OCI-LY1 (cell line): ENCODE data around the gene GOLGA3.

ENCODE experiments used
- H2AFZ ChIP-seq: fragments of 200-600 bp; sonication (generic), shearing (Covaris generic); 2 replicates; pipeline ENCODE4 v1.6.0; 2014; ENCODE audit warnings: antibody characterized with exemption, mild to moderate bottlenecking, low read length
- H3F3A ChIP-seq: fragments of 200-600 bp; sonication (generic), shearing (Covaris generic); 2 replicates; pipeline ENCODE4 v1.6.0; 2014; ENCODE audit warnings: mild to moderate bottlenecking, antibody characterized with exemption, low read length, moderate library complexity; ENCODE audit not compliant: insufficient read depth
- H3K27ac ChIP-seq: fragments of 200-600 bp; sonication (generic); 2 replicates; pipeline ENCODE4 v1.5.1; 2014; ENCODE audit warnings: low read length, mixed run types, mild to moderate bottlenecking, low read depth; ENCODE audit not compliant: poor library complexity, severe bottlenecking
- H3K27me3 ChIP-seq: fragments of 200-600 bp; sonication (generic); 2 replicates; pipeline ENCODE4 v1.6.0; 2014; ENCODE audit warnings: antibody characterized with exemption, mild to moderate bottlenecking, low read length, moderate library complexity; ENCODE audit not compliant: insufficient read depth
- H3K36me3 ChIP-seq: fragments of 200-600 bp; sonication (generic); 2 replicates; pipeline ENCODE4 v1.6.1; 2014; ENCODE audit warnings: mild to moderate bottlenecking, antibody characterized with exemption, low read length, moderate library complexity, mixed read lengths; ENCODE audit not compliant: insufficient read depth
- H3K4me1 ChIP-seq: fragments of 200-600 bp; sonication (generic); 2 replicates; pipeline ENCODE4 v1.5.1; 2014; ENCODE audit warnings: mild to moderate bottlenecking, low read length, moderate library complexity; ENCODE audit not compliant: insufficient read depth, severe bottlenecking
- H3K4me2 ChIP-seq: fragments of 200-600 bp; sonication (generic), shearing (Covaris generic); 2 replicates; pipeline ENCODE4 v1.6.1; 2014; ENCODE audit warnings: low read length
- H3K4me3 ChIP-seq: fragments of 200-600 bp; sonication (generic); 2 replicates; pipeline ENCODE4 v1.5.1; 2014; ENCODE audit warnings: low read length, low read depth, mild to moderate bottlenecking, mixed read lengths; ENCODE audit not compliant: poor library complexity, severe bottlenecking
- H3K79me2 ChIP-seq: fragments of 200-600 bp; shearing (Covaris generic); 2 replicates; pipeline ENCODE4 v1.6.1; 2016; ENCODE audit warnings: mixed run types, low read length, mixed read lengths; ENCODE audit not compliant: insufficient read depth
- H3K9ac ChIP-seq: fragments of 200-600 bp; sonication (generic), shearing (Covaris generic); 2 replicates; pipeline ENCODE4 v1.6.1; 2014; ENCODE audit warnings: mild to moderate bottlenecking, low read length, mixed read lengths
- H3K9me2 ChIP-seq: fragments of 200-600 bp; sonication (generic), shearing (Covaris generic); 2 replicates; pipeline ENCODE4 v1.6.1; 2014; ENCODE audit warnings: low read depth, mild to moderate bottlenecking, low read length, mixed read lengths
- H3K9me3 ChIP-seq: fragments of 200-600 bp; shearing (Covaris generic); 2 replicates; pipeline ENCODE4 v1.6.1; 2014; ENCODE audit warnings: low read length, mixed read lengths
- H4K20me1 ChIP-seq: fragments of 200-600 bp; sonication (generic), shearing (Covaris generic); 2 replicates; pipeline ENCODE4 v1.6.0; 2016; ENCODE audit warnings: mild to moderate bottlenecking, low read length; ENCODE audit not compliant: insufficient read depth
- CTCF ChIP-seq: fragments of 200-600 bp; sonication (generic), shearing (Covaris generic); IDR thresholded peaks from 2 replicates; pipeline ENCODE4 v1.5.1; 2017; ENCODE audit warnings: mild to moderate bottlenecking, antibody characterized with exemption, low read length, moderate library complexity, mixed read lengths
- EZH2 ChIP-seq: fragments of 200-600 bp; sonication (generic), shearing (Covaris generic); IDR thresholded peaks from 2 replicates; pipeline ENCODE4 v1.8.0; 2017; ENCODE audit warnings: borderline replicate concordance, mixed run types, mild to moderate bottlenecking, antibody characterized with exemption, low read length, moderate library complexity, mixed read lengths

The GOLGA3 gene

GRCh38 chr12:132839558-132840235 lies 11.0 kb upstream of the GOLGA3 start:
- Histone ChIP-seq H3K9ac (no peak overlapping the region), H4K20me1 (no peaks in the 10 kb centered on the region), H3F3A (no peaks in the 10 kb centered on the region), H3K4me2 (no peak overlapping the region), H3K9me2 (no peaks in the 10 kb centered on the region), H3K4me1 (no peaks in the 10 kb centered on the region), H3K27ac (no peak overlapping the region), H2AFZ (no peak overlapping the region), H3K4me3 (no peak overlapping the region), H3K36me3 (peaks cover 45% of the 10 kb centered on the region), H3K9me3 (no peaks in the 10 kb centered on the region), H3K79me2 (no peaks in the 10 kb centered on the region), H3K27me3 (no peaks in the 10 kb centered on the region)
- TF ChIP-seq CTCF (no peak), EZH2 (no peak)

- H3K4me1 ChIP-seq: no peaks in the 10 kb centered on the region
- H4K20me1 ChIP-seq: no peaks in the 10 kb centered on the region
- H3K36me3 ChIP-seq: peaks cover 45% of the 10 kb centered on the region
- no peaks in the 10 kb centered on the region for H3K27me3 ChIP-seq
- no peaks in the 10 kb centered on the region for H3K9me3 ChIP-seq
- no peak overlapping the region for H3K9ac ChIP-seq
- H3K79me2 ChIP-seq: no peaks in the 10 kb centered on the region
- H3K27ac ChIP-seq: no peak overlapping the region
- no peak overlapping the region for H3K4me2 ChIP-seq
- H3K9me2 ChIP-seq: no peaks in the 10 kb centered on the region
- H2AFZ ChIP-seq: no peak overlapping the region
- H3F3A ChIP-seq: no peaks in the 10 kb centered on the region
- no peak for TF ChIP-seq EZH2
- no peak for TF ChIP-seq CTCF
- H3K4me3 ChIP-seq: no peak overlapping the region
Observed at GRCh38 chr12:132838410-132839080, 9.9 kb upstream of the GOLGA3 start.

GRCh38 chr12:132837693-132838409 lies 9.2 kb upstream of the GOLGA3 start:
- no peaks in the 10 kb centered on the region for H3F3A ChIP-seq
- no peaks in the 10 kb centered on the region for H3K27me3 ChIP-seq
- no peak overlapping the region for H3K4me2 ChIP-seq
- no peak for TF ChIP-seq CTCF
- no peak for TF ChIP-seq EZH2
- no peak overlapping the region for H3K4me3 ChIP-seq
- H3K79me2 ChIP-seq: no peaks in the 10 kb centered on the region
- no peaks in the 10 kb centered on the region for H4K20me1 ChIP-seq
- no peak overlapping the region for H3K27ac ChIP-seq
- no peaks in the 10 kb centered on the region for H3K9me2 ChIP-seq
- H3K9ac ChIP-seq: no peak overlapping the region
- H3K9me3 ChIP-seq: no peaks in the 10 kb centered on the region
- H3K4me1 ChIP-seq: no peaks in the 10 kb centered on the region
- H2AFZ ChIP-seq: no peak overlapping the region
- H3K36me3 ChIP-seq: peaks cover 48% of the 10 kb centered on the region
